Activated CD4-positive, alpha-beta T cell treated with anti-CD3 and anti-CD28 coated beads for 1 hour (primary cell): Measurements from ENCODE around the gene CEP152.
"Not testable (repeated sequence)": the region's sequence is repeated elsewhere in the genome, so short reads cannot be mapped to it uniquely, and the experiment has no call there.

Experiments
- DNase-seq: peaks from one replicate; pipeline ENCODE4 v3.0.0-alpha.2; 2020

The CEP152 gene

DNA sequence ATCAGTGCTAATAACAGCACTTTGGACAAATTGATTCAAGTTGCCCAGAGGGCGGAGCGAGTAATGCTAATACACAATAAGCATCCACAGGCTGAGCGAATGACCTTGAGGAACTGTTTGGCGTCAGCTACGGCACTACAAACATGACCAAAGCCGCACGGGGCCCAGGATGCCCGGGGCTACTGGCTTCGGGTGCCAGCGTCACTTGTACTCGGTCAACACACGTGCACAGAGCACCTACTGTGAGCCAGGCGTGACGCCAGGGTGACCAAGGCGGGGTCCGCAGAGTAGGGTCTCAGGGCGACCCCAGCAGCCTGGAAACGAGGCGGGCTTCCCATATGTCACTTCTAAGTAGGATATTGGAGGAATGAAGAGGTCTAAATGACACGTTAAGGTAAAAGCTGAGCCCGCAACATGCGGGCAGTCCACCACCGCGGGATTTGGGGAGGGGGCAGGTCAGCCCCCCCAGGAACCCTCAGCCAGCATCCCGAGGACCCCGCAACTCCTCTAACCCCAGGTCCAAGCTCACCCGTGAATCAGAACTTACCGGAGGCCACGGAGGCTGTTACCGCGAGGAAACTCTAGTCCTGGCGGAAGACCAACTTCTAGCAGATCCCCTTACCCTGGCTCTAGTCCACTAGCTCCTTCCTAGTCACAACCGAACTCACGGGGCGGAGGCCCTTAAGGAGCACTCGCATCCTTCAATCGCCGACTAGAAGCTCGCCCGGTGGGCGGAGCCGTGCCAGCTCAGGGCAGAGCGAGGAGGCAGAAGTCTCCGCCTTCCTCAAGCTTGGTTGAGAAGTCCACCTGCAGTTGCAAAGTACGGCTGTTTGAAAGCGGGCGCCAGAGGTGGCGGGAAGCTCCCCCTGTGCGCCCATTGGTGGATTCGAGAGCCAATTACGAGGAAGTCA, at the start of gene CEP152:
Gene CEP152 (minus strand): TSS at position 656 of the 911 bp plus-strand sequence. CDS start 5,420 bp downstream, outside the sequence.
- peak; percentile 95 for DNase-seq

GRCh38 chr15:48859426-48859825, 48.6 kb upstream of the CEP152 start:
- DNase-seq: no peak

DNA sequence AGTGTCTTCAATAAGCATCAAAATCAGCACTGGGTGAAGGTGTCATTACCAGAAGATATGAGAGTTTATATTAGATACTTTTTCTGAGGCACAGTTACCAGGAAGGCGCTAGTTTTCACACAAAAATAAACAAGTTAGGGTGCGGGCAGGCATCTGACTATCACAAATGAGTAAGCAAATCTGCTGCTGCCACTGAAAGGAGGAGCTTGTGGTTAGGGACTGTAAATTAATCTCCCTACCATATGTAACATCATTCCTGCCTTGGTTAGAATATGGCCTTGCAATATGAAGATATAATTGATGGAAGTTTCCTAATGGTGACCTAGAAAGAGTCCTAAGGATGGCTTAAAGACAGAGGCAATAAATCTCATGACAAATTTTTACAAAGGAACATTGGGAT, 47.5 kb upstream of the CEP152 start:
- DNase-seq: no peak

- no peak for DNase-seq
Measured at GRCh38 chr15:48856942-48857341, 46.1 kb upstream of the CEP152 start.

DNA sequence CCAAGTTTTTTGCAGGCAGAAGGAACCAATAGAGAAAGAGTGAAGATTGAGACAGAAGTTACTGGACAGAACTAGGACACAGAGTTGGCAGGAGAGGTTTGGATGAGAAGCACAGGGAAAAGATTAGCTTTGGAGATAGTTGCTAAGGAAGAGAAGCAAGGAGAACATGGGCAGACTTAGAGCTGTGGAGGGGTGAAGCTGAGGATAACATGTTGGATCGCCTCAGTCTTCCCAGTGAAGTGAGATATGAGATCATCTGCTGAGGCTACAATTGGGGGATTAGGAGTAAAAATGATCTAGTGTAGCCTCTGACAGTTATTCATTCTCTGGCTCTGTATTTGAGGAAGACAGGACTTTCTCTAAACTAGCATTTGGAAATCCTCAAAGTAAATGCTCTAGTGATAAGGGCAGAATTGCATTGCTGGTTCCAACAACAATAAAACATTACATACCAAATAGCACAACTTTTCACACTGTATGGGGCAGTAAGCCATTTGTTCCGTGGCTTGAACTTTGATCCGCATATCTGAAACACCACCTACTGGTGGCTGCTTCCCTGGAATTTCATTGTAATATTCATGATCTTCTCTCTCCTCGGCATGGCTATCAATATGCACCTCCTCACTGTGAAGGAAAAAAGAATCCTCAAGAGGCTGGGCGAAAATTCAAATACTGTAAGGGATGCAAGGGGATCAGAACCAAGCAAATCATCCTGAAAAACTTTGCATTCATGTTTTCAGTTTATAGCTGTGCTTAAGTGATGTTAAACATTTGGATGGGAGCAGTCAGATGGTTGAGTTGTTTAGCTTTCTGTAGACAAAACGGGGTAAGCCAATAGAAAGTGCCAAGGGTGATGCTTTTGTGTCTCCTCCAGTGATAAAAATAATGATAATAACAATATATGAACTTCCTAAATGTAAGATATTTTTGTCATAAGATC, 44.9 kb upstream of the CEP152 start:
- DNase-seq: no peak

DNA sequence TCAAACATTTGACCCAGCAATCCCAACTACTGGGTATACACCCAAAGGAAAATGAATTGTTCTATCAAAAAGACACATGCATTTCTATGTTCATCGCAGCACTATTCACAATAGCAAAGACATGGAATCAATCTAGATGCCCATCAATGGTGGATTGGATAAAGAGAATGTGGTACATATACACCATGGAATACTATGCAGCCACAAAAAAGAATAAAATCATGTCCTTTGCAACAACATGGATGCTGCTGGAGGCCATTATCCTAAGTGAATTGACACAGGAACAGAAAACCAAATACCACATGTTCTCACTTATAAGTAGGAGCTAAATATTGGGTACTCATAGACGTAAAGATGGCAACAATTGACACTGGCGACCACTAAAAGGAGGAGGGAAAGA, 43.6 kb upstream of the CEP152 start:
- DNase-seq: not testable (repeated sequence)

- no peak for DNase-seq
Measured at GRCh38 chr15:48851956-48852355, 41.1 kb upstream of the CEP152 start.

DNA sequence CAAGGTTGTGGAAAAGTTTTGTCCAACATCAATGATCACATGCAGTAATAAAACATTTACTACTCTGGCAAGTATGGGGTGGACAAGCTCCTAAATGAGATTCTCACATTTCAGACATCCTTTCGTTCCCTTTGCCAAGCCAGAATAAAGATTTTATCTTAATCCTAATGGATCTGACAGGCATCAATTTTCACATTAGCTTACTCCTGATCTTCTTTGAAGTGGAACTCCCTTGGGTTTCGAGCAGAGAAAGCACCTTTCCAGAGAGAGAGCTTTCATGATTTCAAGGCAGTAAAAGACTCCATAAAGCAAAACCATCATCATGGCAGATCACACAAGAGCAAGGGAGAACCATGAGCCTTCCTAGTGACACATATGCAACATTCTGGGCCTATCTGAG, 39.8 kb upstream of the CEP152 start:
- no peak for DNase-seq

DNA sequence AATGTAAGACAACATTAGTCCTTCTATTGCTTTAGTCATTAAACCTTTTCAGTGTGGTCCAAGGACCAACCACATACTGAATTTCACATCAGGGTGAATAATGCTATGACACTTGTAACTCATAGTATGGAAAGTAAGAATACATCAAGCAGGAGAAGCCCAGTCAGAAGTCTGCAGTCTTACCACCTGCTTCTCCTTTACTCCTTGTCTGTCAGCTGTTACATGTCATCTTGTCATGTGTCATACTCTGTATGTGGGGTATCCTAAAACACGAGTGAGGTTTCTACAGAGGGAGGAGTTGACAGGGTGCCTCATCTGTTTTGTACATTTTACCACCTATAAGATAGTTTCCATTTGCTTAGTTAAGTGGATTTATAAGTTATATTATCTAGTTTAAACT, 34.3 kb upstream of the CEP152 start:
- no peak for DNase-seq

DNA sequence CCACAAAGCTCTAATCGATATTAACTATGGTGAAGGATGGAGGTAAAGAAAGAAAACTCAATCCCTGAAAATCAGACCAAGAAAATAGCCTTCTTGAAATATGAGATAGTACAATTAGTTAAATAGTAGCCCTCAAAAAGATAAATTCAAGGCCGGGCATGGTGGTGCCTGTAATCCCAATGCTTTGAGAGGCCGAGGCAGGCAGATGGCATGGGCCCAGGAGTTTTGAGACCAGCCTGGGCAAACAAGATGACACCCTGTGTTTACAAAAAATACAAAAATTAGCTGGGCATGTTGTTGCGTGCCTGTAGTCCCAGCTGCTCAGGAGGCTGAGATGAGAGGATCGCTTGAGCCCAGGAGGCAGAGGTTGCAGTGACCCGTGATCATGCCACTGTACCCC, 31.6 kb upstream of the CEP152 start:
- DNase-seq: no peak

DNA sequence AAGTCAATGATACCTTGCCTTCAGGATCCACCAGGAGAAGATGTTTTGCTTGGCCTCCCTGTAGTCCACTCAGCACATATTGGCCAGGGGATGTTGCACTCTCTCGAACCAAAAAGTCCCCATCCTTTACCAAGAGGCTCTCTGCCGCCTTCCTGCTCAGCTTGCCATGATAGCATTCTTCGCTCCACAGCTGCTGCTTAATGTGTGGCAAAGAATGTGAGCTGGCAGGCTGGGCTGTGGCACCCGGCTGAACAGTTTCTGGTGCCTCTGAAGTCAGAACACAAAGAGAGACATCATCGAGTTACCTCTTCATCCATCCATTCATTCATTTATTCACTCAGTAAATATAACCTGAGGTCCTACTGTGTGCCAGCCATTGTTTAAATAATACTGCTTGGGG, 23.9 kb upstream of the CEP152 start:
- no peak for DNase-seq

GRCh38 chr15:48833526-48834239, 22.8 kb upstream of the CEP152 start:
- DNase-seq: no peak

DNA sequence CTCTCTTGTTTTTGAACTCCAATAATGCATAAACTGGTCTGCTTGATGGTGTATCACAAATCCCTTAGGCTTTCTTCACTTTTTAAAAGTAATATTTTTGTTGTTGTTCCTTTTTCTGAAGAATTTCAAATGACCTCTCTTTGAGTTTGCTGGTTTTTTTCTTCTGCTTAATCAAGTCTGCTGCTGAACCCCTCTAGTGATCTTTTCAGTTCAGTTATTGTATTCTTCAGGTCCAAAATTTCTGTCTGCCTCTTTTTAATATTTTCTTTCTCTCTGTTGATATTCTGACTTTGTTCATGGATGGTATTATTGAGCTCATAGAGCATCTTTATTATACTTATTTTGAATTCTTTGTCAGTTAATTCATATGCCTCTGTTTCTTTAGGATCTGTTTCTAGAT, 21.8 kb upstream of the CEP152 start:
- DNase-seq: no peak

DNA sequence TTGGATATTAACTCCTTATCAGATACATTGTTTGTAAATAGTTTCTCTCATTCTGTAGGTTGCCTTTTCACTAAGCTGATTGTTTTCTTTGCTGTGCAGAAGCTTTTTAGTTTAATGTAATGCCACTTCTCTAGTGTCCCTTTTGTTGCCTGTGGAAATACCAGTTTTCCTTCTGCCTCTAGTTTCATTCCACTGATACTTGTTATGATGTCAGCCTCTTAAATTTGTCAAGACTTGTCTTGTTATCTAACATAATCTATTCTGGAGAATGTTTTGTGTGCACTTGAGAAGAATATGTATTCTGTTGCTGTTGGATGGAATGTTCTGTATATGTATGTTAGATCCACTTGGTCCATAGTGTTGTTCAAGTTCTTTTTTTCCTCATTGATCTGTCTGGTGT, 18.0 kb upstream of the CEP152 start:
- DNase-seq: no peak

GRCh38 chr15:48828471-48828870, 17.6 kb upstream of the CEP152 start:
- no peak for DNase-seq

DNA sequence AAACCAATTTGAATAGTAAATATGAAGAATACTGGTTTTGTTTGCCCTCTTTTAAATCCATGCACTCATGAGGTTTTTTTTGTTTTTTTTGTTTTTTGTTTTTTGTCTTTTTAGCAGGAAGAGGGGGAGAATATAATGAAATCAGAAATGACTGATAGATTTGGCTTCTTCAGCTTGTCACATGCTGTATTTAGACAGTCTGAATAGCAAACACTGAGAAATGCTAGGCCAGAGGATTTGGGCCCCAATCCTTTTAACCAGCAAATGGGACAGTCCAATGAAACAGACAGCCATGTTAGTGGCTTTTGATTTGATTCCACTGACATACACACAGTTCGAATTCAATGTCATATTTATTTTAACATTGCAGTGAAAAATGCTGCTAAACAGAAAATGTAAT, 14.2 kb upstream of the CEP152 start:
- DNase-seq: no peak

GRCh38 chr15:48823706-48824105, 12.8 kb upstream of the CEP152 start:
- DNase-seq: no peak

DNA sequence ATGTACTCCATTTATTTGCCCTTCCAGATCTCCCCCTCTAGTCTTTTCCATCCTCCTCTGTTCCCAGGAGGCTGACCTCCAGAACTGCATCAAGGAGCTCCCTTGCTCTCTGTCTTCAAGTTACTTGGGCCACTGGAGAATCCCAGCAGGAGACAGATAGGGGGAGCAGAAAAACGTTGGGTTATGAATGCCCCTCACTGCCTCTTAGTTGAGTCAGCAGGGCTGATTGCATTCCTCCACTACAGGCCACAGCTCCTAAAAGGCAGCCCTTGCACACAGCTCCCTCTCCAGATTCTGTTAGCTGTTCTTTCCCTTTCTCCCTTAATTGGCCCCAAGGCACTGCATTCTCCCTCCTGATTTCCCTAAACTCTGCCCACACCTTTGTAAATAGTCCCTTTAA, 12.4 kb upstream of the CEP152 start:
- no peak for DNase-seq

DNA sequence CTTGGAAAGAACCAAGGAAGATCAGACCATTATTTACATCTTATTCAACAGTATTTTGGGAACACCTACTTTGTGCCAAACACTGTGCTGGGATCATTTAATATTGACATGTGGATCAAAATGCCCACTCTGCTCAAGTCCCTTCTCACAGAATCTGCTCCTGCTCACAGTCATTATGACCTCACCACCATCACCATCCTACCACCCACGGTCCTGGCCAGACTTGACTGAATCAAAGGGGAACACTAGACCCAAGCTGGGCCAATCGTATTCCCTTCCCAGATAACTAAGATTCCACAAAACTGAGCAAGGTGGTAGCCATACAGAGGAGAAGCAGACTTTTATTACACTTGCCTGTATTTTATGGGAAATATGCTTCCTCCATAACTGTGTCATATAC, 3.4 kb upstream of the CEP152 start:
- DNase-seq: no peak

- DNase-seq: no peak
Measured at GRCh38 chr15:48811325-48811958, 573 bp upstream of the CEP152 start.

- DNase-seq: no peak
Measured at GRCh38 chr15:48806151-48806550, 4.7 kb downstream of the CEP152 start.

DNA sequence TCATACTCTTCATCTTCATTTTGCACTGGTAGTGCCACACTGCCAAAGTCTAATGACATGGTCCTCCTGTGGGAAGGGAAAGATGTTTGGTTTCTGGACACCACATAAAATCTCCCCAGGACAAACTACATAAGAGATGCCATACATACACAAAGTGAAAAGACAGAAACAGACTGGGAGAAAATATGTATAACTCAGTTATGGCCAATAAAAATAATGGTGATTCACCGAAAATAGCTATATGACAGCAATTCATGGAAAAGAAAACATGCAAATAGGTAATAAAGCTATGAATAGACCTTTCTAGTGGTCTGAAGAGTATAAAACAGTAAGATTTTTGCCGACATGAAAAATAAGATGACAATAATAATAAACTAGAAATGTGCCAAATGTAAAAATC, 5.3 kb downstream of the CEP152 start:
- no peak for DNase-seq

DNA sequence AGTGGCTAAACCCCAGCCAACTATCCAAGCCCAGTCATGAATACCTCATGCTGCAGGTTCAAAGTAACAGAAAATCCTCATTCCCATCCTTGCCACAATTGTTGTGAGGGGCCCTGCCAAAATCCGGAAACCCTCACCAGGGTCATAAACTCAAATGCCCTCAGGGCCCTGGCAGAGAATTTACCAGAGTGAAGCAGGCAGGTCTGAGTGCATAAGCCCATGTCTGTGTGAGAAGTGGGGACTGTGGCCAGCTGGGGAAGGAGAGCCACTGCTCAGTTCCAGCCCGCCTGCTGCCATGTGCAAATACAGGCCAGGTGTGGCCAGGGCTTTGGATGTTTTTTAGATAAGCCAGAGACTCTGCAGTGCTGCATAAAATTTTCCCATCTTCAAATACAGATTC, 7.0 kb downstream of the CEP152 start:
- no peak for DNase-seq
